Natural killer cell (primary cell): ENCODE results near the gene PTPRN2. TPM values are rescaled to one million over a fixed set of nuclear protein-coding genes. Genes with fewer than 3 reads are reported as not detected.

Experiments used
- ATAC-seq, 3 donors: fragments of 150-1000 bp in 2 of 3; fragments of 200-7000 bp in 1 of 3; cut with Tn5 transposase; 1 replicate in 1 of 3; 2 replicates in 2 of 3; pipeline ENCODE4 v1.10.0; 2021; ENCODE audit warnings: mild to moderate bottlenecking in 2 of 3, moderate library complexity in 2 of 3
- DNase-seq, 2 donors: peaks; one replicate each; pipeline versions ENCODE4 v3.0.0 to v3.0.0-alpha.2; 2013 to 2021; ENCODE audit warnings: mixed read lengths in 1 of 2
- H3K27ac ChIP-seq: one replicate; pipeline ENCODE4 v1.5.1; 2013; ENCODE audit warnings: mild to moderate bottlenecking, low read length
- H3K27me3 ChIP-seq: one replicate; pipeline ENCODE4 v1.6.1; 2013; ENCODE audit warnings: low read length; ENCODE audit not compliant: control insufficient read depth, insufficient read depth
- H3K36me3 ChIP-seq: one replicate; pipeline ENCODE4 v1.6.1; 2013; ENCODE audit warnings: low read length; ENCODE audit not compliant: control insufficient read depth, insufficient read depth
- H3K4me1 ChIP-seq: one replicate; pipeline ENCODE4 v1.6.1; 2013; ENCODE audit warnings: low read length; ENCODE audit not compliant: control insufficient read depth, insufficient read depth
- H3K4me3 ChIP-seq: one replicate; pipeline ENCODE4 v1.5.1; 2013; ENCODE audit warnings: low read length
- H3K9me3 ChIP-seq: one replicate; pipeline ENCODE4 v1.6.1; 2013; ENCODE audit warnings: low read length; ENCODE audit not compliant: control insufficient read depth, insufficient read depth
- H3K27ac Mint-ChIP-seq, 2 donors: one replicate each; pipeline ENCODE4 v1.8.0; 2022; ENCODE audit warnings: mild to moderate bottlenecking in 2 of 2, mixed read lengths in 2 of 2, moderate library complexity in 1 of 2
- H3K27me3 Mint-ChIP-seq, 2 donors: one replicate each; pipeline ENCODE4 v1.8.0; 2022; ENCODE audit warnings: low read depth in 2 of 2, mixed read lengths in 2 of 2
- H3K36me3 Mint-ChIP-seq: one replicate; pipeline ENCODE4 v1.8.0; 2022; ENCODE audit warnings: mixed read lengths
- H3K4me1 Mint-ChIP-seq, 2 donors: one replicate each; pipeline ENCODE4 v1.8.0; 2022; ENCODE audit warnings: mixed read lengths in 2 of 2
- H3K4me3 Mint-ChIP-seq: one replicate; pipeline ENCODE4 v1.8.0; 2022; ENCODE audit warnings: mild to moderate bottlenecking, moderate library complexity, mixed read lengths
- H3K9me3 Mint-ChIP-seq, 2 donors: one replicate each; pipeline ENCODE4 v1.8.0; 2022; ENCODE audit warnings: mixed read lengths in 2 of 2
- WGBS: methylation state at CpG from one replicate; pipeline ENCODE4 v1.1.7; 2013; ENCODE audit warnings: missing lambda C conversion rate; ENCODE audit not compliant: insufficient coverage; 5-methylcytosine and 5-hydroxymethylcytosine counted together
- intact Hi-C: fragments of 100-400 bp; cut with micrococcal nuclease; formaldehyde crosslinking; loops from one replicate; pipeline ENCODE4 v1.14.2; 2022
- total RNA-seq, 4 donors: library from RNA; stranded (reverse); fragments of 120-200 nt in 1 of 4; gene quantifications; one replicate each; pipeline versions ENCODE4 v1.2.3 to v1.2.4, GENCODE V29; 2013 to 2022
- TF ChIP-seq, protein P1 (sequence below): fragments of 200-600 bp; IDR thresholded peaks from one replicate; pipeline ENCODE4 v1.8.0; 2022; ENCODE audit warnings: antibody characterized with exemption

PTPRN2 gene
- total RNA-seq, 3 donors from 2014 or later (not counting 1 experiment from before 2014, with no cell fraction given): 1.3 to 2.5 (median 1.9) TPM

DNA sequence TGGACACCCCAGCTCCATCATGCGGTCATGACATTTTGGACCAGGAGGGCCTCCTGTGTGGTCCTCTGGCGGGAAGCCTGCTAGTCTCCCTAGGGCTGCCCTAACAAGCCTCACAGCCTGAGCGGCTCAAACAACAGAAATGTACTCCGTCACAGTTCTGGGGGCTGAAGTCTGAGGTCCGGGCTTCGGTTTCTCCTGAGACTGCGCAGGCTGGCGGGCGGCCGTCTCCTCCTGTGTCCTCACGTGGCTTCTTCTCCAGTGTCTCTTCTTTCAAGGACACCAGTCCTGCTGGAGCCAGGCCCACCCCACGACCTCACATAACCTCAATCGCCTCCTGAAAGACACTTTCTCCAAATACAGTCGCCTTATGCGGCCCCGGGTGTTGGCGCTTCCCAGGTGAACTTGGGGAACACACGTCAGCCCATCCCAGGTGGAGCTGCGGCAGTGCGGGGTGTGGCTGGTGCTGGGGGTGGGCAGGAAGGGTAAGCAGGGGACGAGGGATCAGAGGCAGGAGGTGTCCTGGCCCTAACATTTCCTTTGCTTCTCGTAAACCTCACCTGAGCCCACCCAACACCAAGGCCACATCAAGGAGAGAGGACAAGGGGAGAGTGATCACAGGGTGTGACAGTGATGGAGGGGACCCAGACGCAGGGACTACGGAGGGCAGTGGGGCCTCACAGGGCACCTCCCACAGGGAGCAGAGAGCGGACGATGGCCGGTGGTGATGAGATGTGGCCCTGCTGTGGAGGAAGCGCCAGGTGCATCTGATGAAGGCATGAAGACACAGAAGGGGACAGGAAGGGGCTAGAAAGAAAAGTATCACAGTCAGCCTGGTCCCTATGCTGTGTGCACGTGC, 580.6 kb downstream of the PTPRN2 start:
- Mint-ChIP-seq H3K9me3 (no peaks in the 10 kb centered on the region), H3K27ac (no peak overlapping the region)
- ATAC-seq: no peak

DNA sequence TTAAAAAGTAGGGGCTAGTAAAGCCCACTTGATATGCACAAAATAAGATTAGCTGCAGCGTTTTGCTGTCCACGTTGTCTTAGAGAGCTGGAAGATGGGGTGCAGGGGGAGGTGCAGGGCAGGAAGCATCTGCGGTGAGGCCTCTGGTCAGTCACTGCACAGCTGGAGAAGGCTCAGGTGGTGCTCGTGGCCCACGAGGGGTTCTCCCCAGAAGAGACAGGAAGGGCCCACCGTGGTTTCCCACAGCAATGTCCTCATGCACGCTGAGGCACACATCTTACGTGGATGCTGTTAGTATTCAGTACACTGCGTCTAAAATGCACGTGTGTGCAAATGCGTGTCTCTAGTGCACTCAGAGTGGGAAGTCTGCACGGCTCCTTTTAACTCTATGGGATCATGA, 582.1 kb downstream of the PTPRN2 start:
- Mint-ChIP-seq H3K4me3 (no peak overlapping the region), H3K27ac (no peak overlapping the region), H3K4me1 (no peaks in the 10 kb centered on the region), H3K9me3 (no peaks in the 10 kb centered on the region), H3K36me3 (no peaks in the 10 kb centered on the region), H3K27me3 (peaks cover 3 to 8% of the 10 kb centered on the region in 2 donors)
- WGBS: 42% methylated on average over 12 of the region's 12 CpGs
- Histone ChIP-seq H3K36me3 (no peaks in the 10 kb centered on the region), H3K4me1 (no peaks in the 10 kb centered on the region), H3K9me3 (no peaks in the 10 kb centered on the region), H3K27ac (no peak overlapping the region), H3K27me3 (no peaks in the 10 kb centered on the region), H3K4me3 (no peak overlapping the region)
- DNase-seq (no peak), ATAC-seq (no peak)
- TF ChIP-seq, protein P1, sequence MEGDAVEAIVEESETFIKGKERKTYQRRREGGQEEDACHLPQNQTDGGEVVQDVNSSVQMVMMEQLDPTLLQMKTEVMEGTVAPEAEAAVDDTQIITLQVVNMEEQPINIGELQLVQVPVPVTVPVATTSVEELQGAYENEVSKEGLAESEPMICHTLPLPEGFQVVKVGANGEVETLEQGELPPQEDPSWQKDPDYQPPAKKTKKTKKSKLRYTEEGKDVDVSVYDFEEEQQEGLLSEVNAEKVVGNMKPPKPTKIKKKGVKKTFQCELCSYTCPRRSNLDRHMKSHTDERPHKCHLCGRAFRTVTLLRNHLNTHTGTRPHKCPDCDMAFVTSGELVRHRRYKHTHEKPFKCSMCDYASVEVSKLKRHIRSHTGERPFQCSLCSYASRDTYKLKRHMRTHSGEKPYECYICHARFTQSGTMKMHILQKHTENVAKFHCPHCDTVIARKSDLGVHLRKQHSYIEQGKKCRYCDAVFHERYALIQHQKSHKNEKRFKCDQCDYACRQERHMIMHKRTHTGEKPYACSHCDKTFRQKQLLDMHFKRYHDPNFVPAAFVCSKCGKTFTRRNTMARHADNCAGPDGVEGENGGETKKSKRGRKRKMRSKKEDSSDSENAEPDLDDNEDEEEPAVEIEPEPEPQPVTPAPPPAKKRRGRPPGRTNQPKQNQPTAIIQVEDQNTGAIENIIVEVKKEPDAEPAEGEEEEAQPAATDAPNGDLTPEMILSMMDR: no peak
- intact Hi-C loops: no loop called here

More for the DNA sequence above, 580.6 kb downstream of the PTPRN2 start:
- Mint-ChIP-seq H3K27me3 (peaks cover 3 to 8% of the 10 kb centered on the region in 2 donors), H3K36me3 (no peaks in the 10 kb centered on the region), H3K4me3 (no peak overlapping the region), H3K4me1 (no peaks in the 10 kb centered on the region)
- Histone ChIP-seq H3K9me3 (no peaks in the 10 kb centered on the region), H3K27me3 (no peaks in the 10 kb centered on the region), H3K4me3 (no peak overlapping the region), H3K4me1 (no peaks in the 10 kb centered on the region), H3K36me3 (no peaks in the 10 kb centered on the region), H3K27ac (no peak overlapping the region)
- no peak for DNase-seq
- TF ChIP-seq, protein P1: no peak
- 87% methylated on average over 27 of the region's 29 CpGs for whole genome bisulfite sequencing
- intact Hi-C loops: no loop called here

DNA sequence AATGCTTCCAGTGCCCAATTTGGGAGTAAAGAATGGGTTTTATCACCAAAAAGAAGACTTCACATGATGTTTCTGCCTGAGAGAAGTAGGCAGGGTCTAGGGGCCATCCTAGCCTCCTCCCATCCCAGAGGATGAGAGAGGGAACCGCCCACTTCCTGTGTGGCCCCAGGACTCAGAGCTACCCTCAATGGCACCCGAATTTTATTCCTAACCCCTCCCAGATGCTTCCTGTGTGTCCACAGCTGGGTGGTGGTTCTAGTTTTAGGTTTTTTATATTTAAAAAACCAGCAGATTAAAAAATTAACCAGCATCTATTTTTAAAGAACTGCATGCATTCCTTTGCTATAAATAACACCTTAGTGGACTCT, 583.5 kb downstream of the PTPRN2 start:
- DNase-seq (no peak), ATAC-seq (no peak)
- Histone ChIP-seq H3K27me3 (no peaks in the 10 kb centered on the region), H3K4me1 (no peaks in the 10 kb centered on the region), H3K36me3 (no peaks in the 10 kb centered on the region), H3K4me3 (no peak overlapping the region), H3K27ac (no peak overlapping the region), H3K9me3 (no peaks in the 10 kb centered on the region)
- 35% methylated on average over 2 of the region's 2 CpGs for whole genome bisulfite sequencing
- intact Hi-C loops: no loop called here
- Mint-ChIP-seq H3K4me3 (no peak overlapping the region), H3K27ac (no peak overlapping the region), H3K4me1 (no peaks in the 10 kb centered on the region), H3K36me3 (no peaks in the 10 kb centered on the region), H3K9me3 (no peaks in the 10 kb centered on the region), H3K27me3 (peaks cover 3 to 7% of the 10 kb centered on the region in 2 donors)
- TF ChIP-seq, protein P1: no peak
